Esophagus (tissue), 2 donors: ENCODE results near the gene MYO3B. TPM values are rescaled to one million over a fixed set of nuclear protein-coding genes. Genes with fewer than 3 reads are reported as not detected.
"Not testable (repeated sequence)": the region's sequence is repeated elsewhere in the genome, so short reads cannot be mapped to it uniquely, and the experiment has no call there.

Experiments
- H3K27ac ChIP-seq, 2 donors: one replicate each; pipeline ENCODE4 v1.5.1; 2013; ENCODE audit warnings: low read depth in 2 of 2, mild to moderate bottlenecking in 2 of 2, inconsistent platforms in 1 of 2, low read length in 1 of 2, moderate library complexity in 1 of 2
- H3K27me3 ChIP-seq, 2 donors: one replicate each; pipeline ENCODE4 v1.6.1; 2013; ENCODE audit warnings: low read length in 2 of 2, control low read depth in 1 of 2, mild to moderate bottlenecking in 1 of 2; ENCODE audit not compliant: insufficient read depth in 2 of 2, control insufficient read depth in 1 of 2
- H3K36me3 ChIP-seq, 2 donors: one replicate each; pipeline ENCODE4 v1.6.1; 2013; ENCODE audit warnings: low read length in 1 of 2; ENCODE audit not compliant: control insufficient read depth in 2 of 2, insufficient read depth in 2 of 2
- H3K4me1 ChIP-seq, 2 donors: one replicate each; pipeline ENCODE4 v1.6.1; 2013; ENCODE audit warnings: low read length in 1 of 2; ENCODE audit not compliant: control insufficient read depth in 2 of 2, insufficient read depth in 2 of 2
- H3K4me3 ChIP-seq, 2 donors: one replicate each; pipeline ENCODE4 v1.5.1; 2013; ENCODE audit warnings: low read length in 2 of 2, mild to moderate bottlenecking in 2 of 2, low read depth in 1 of 2, moderate library complexity in 1 of 2
- H3K9me3 ChIP-seq, 2 donors: one replicate each; pipeline ENCODE4 v1.6.1; 2013; ENCODE audit warnings: mild to moderate bottlenecking in 2 of 2, low read depth in 1 of 2, low read length in 1 of 2, moderate library complexity in 1 of 2; ENCODE audit not compliant: control insufficient read depth in 2 of 2, insufficient read depth in 1 of 2
- WGBS, 2 donors: extraction: QIAGEN DNeasy Blood & Tissue Kit; methylation state at CpG; one replicate each; pipeline ENCODE4 v1.1.7; 2013; 5-methylcytosine and 5-hydroxymethylcytosine counted together
- polyA plus RNA-seq, 2 donors: library from polyadenylated mRNA; stranded (reverse); fragments of 200-250 nt; gene quantifications; one replicate each; pipeline ENCODE4 v1.2.3, GENCODE V29; 2013
- donor health status: healthy with polysubstance abuse.
- donor health status: Bipolar disorder and iron deficiency.

Gene MYO3B
- polyA plus RNA-seq, 2 donors, result 0.08 to 0.11 TPM

DNA sequence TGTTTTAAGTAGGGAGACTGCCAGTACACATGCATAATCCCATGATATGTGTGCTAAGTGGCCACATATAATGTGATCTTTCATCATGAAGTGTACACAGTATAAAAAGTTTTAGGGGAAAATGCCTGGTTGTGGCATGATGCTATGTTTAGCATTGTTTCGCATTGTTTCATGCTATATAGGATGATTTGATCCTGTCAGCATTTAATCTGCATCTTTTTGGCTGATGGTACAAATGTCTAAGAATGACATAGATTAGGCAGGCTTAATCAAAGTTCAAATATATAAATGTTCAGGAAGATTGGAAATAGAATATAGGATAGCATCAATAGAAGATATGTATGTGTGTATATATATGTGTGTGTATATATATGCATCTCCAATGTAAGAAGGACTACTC lies 83.6 kb downstream of the MYO3B start:
- 89 to 96% methylated on average over 1 of the region's 1 CpG for WGBS, 2 donors
- no peak overlapping the region for H3K4me3 ChIP-seq
- no peaks in the 10 kb centered on the region for H3K4me1 ChIP-seq
- H3K9me3 ChIP-seq, result no peaks in the 10 kb centered on the region
- no peaks in the 10 kb centered on the region for H3K27me3 ChIP-seq
- H3K36me3 ChIP-seq, result no peaks in the 10 kb centered on the region
- no peak overlapping the region for H3K27ac ChIP-seq

DNA sequence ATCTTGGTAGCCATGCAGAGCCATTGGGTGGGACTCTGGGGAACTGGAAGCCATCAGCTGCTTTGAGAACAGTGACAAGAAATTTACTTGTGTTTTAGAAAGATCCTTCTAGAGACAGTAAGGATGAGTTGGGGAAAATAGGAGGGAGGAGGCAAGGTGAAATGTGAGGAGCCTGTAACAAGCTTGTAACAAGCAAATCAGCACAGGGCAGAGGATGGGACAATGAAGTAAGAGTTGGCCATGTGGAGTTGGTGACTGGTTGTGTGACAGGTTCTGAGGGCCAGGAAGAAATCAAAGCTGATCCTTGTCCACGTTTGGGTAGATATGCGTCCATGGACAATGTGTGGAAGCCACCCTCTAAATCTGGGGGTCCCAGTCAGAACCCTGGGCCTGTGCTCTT lies 84.4 kb downstream of the MYO3B start:
- WGBS, 2 donors, result 91 to 94% methylated on average over 2 of the region's 2 CpGs
- Histone ChIP-seq H3K4me3 (no peak overlapping the region), H3K36me3 (no peaks in the 10 kb centered on the region), H3K27ac (no peak overlapping the region), H3K9me3 (no peaks in the 10 kb centered on the region), H3K27me3 (no peaks in the 10 kb centered on the region), H3K4me1 (no peaks in the 10 kb centered on the region)

DNA sequence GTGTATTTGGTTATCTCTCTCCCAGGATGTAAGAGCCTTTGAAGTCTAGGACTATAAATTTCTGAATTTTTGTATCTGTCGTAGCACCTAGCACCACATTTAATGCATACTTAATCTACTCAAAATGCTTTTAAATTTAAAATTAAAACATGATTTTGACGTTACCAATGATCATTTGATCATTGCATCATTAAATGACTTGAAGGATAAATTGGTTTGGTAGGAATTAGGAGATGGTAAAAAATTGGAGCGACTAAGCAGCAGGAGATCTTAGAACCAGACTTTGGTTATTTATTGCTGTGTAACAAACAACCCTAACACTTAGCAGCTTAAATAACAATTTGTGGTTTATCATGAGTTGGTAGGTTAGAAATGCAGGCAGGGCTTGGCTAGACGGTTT lies 84.9 kb downstream of the MYO3B start:
- no peaks in the 10 kb centered on the region for H3K9me3 ChIP-seq
- no peaks in the 10 kb centered on the region for H3K27me3 ChIP-seq
- no peaks in the 10 kb centered on the region for H3K36me3 ChIP-seq
- 90% methylated on average over 4 of the region's 4 CpGs for WGBS, 2 donors
- no peaks in the 10 kb centered on the region for H3K4me1 ChIP-seq
- no peak overlapping the region for H3K4me3 ChIP-seq
- no peak overlapping the region for H3K27ac ChIP-seq

DNA sequence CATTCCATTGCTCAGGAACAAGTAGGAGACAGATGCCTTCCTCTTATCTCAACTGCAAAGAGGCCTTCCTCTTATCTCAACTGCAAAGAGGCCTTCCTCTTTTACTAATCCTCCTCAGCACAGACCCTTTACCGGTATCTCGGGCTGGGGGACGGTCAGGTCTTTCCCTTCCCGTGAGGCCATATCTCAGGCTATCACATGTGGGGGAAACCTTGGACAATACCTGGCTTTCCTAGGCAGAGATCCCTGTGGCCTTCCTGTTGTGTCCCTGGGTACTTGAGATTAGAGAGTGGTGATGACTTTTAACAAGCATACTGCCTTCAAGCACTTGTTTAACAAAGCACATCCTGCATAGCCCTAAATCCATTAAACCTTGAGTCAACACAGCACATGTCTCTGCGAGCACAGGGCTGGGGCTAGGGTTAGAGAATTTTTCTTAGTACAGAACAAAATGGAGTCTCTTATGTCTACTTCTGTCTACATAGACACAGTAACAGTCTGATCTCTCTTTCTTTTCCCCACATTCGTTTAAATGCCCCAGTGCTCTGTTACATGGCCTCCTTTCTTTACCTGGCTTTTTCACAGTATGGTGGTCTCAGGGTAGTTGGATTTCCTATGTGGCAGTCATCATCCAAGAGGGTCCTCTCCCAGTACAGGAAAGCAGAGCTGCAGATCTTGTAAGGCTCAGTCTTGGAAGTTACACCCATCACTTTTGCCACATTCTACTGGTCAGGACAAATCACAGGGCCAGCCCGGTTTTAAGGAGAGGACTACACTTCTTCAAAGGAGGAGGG lies 86.0 kb downstream of the MYO3B start:
- H3K27ac ChIP-seq, H3K4me3 ChIP-seq, H3K9me3 ChIP-seq, H3K27me3 ChIP-seq, H3K36me3 ChIP-seq, H3K4me1 ChIP-seq: not testable (repeated sequence)
- 57 to 58% methylated on average over 7 of the region's 7 CpGs for WGBS, 2 donors

DNA sequence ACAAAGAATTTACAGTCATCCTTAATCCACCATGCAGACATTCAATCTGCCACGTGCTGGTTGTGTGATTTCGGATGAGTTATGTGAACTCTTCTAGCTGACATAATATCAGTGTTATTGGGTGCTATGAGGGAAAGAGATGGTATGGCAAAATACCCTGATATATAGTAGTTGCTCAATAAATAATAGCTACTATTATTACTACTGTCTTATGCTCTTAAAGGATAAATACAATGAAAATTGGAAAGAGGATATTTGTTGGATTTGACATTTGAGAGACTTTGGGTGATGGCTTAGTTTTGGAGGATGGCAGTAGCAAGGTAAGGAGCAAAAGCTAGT lies 86.5 kb downstream of the MYO3B start:
- no peaks in the 10 kb centered on the region for H3K4me1 ChIP-seq
- H3K9me3 ChIP-seq, result no peaks in the 10 kb centered on the region
- no peaks in the 10 kb centered on the region for H3K27me3 ChIP-seq
- H3K27ac ChIP-seq, result no peak overlapping the region
- 85 to 86% methylated on average over 2 of the region's 2 CpGs for WGBS, 2 donors
- no peak overlapping the region for H3K4me3 ChIP-seq
- no peaks in the 10 kb centered on the region for H3K36me3 ChIP-seq

DNA sequence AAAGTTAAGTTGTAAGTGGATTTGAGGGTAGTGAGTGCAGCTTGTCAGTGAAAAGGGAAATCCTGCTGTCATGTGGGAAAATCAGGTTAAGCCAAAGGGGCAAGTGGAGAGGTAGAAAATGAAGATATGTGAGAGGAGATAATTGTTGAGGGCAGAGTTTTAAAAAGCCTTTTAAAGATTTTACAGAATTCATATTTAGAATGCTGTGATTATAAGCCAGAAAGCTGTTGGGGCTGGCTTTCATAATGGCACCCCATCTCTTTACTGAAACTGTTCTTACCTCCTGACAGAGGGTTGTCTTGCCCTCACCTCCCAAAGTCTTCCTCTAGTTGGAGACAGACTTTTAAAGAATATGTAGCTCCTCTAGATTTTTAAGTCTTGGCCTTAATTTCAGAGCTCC lies 86.9 kb downstream of the MYO3B start:
- no peaks in the 10 kb centered on the region for H3K9me3 ChIP-seq
- H3K36me3 ChIP-seq, result no peaks in the 10 kb centered on the region
- H3K4me1 ChIP-seq, result no peaks in the 10 kb centered on the region
- H3K27me3 ChIP-seq, result no peaks in the 10 kb centered on the region
- H3K4me3 ChIP-seq, result no peak overlapping the region
- no peak overlapping the region for H3K27ac ChIP-seq

DNA sequence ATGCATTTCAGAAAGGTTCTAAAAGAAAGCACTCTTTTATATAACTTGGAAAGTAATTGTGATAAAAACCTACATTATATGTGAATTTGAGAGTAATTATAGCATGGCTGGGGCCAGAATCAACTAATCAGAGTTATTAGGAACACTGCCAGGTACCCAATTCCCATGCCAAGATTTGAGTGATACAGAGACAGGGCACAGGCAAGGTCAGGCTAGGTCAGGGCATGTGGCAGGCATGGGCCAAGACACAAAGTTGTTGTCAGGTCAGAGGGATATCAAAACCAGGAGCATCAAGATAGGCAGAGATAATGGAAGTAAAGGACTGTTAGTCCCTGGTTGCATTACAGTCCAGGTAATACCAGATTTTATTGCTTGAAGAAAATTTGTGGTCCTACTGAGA lies 87.4 kb downstream of the MYO3B start:
- H3K36me3 ChIP-seq, result no peaks in the 10 kb centered on the region
- H3K9me3 ChIP-seq, result no peaks in the 10 kb centered on the region
- no peaks in the 10 kb centered on the region for H3K4me1 ChIP-seq
- H3K4me3 ChIP-seq, result no peak overlapping the region
- H3K27me3 ChIP-seq, result no peaks in the 10 kb centered on the region
- H3K27ac ChIP-seq, result no peak overlapping the region

DNA sequence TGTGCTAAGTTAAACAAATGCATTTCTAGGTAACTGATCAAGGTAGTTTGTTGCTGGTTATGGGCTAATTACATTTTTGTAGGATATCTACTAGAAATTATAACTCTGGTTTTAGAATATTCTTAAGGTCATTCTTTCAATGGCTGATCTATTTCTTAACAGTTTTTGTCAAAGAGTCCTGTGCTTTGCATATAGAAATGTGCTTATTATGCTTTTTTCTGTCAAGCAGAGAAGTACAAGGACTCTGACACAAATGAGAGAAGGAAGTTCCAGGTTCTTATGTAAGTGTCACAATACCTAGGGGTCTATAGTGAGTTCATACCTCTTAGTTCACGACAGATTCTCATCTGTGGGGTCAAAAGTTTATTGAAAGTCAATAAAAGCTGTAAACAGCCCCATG lies 88.4 kb downstream of the MYO3B start:
- H3K4me1 ChIP-seq, result no peaks in the 10 kb centered on the region
- H3K27ac ChIP-seq, result no peak overlapping the region
- no peaks in the 10 kb centered on the region for H3K9me3 ChIP-seq
- no peak overlapping the region for H3K4me3 ChIP-seq
- H3K27me3 ChIP-seq, result no peaks in the 10 kb centered on the region
- no peaks in the 10 kb centered on the region for H3K36me3 ChIP-seq
- 52 to 68% methylated on average over 1 of the region's 1 CpG for WGBS, 2 donors

DNA sequence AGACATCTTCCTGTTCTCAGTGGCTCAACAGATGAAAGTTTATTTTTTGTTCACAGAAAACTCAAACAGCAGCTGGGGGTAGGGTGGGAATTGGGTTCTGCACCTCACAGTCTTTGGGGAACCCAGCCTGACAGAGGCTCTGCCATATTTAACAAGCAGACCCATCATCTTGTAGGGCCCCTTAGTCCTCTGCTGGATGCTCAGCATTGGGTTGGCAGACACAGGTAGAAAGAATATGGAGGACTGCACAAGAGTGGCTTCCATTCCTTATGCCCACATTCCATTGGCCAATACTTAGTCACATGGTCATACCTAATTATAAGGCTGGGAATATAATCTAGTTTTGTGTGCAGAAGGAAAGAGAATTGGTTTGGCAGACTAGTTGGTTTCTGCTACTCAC lies 89.1 kb downstream of the MYO3B start:
- no peak overlapping the region for H3K27ac ChIP-seq
- H3K9me3 ChIP-seq, result no peaks in the 10 kb centered on the region
- no peaks in the 10 kb centered on the region for H3K4me1 ChIP-seq
- no peaks in the 10 kb centered on the region for H3K36me3 ChIP-seq
- no peak overlapping the region for H3K4me3 ChIP-seq
- H3K27me3 ChIP-seq, result no peaks in the 10 kb centered on the region

DNA sequence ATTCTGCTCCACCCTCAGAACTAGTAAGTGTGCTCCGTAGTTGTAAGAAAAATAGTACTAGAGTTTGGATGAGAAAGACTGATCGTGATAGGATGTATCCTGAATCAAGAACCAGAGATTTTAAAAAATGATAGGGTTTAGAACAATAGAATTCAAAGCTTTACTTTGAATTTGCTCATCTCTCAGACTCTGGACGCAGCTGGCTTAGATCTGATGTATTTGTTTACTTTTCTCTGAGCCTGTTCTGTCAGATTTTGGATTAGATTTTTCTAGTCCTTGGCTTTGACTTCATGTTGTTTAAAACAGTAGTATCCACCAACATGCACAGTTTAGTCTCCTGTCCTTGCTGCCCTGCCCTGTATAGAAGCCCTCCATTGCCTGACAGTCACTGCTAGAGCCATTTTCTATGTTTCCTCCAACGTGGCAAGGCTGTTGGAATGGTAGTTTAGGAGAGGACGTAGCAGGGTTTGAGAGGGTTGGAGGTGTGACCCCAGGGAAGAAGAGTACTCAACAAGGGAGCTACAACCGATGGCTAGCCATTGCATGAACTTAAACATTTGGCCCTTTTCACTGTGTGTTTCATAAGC lies 92.4 kb downstream of the MYO3B start:
- H3K4me3 ChIP-seq, result no peak overlapping the region
- H3K36me3 ChIP-seq, result no peaks in the 10 kb centered on the region
- whole genome bisulfite sequencing, 2 donors, result 52 to 69% methylated on average over 6 of the region's 6 CpGs
- H3K4me1 ChIP-seq, result no peaks in the 10 kb centered on the region
- no peaks in the 10 kb centered on the region for H3K27me3 ChIP-seq
- no peak overlapping the region for H3K27ac ChIP-seq
- no peaks in the 10 kb centered on the region for H3K9me3 ChIP-seq
